ENCODE data around the gene PRRC2C.

The PRRC2C gene

DNA sequence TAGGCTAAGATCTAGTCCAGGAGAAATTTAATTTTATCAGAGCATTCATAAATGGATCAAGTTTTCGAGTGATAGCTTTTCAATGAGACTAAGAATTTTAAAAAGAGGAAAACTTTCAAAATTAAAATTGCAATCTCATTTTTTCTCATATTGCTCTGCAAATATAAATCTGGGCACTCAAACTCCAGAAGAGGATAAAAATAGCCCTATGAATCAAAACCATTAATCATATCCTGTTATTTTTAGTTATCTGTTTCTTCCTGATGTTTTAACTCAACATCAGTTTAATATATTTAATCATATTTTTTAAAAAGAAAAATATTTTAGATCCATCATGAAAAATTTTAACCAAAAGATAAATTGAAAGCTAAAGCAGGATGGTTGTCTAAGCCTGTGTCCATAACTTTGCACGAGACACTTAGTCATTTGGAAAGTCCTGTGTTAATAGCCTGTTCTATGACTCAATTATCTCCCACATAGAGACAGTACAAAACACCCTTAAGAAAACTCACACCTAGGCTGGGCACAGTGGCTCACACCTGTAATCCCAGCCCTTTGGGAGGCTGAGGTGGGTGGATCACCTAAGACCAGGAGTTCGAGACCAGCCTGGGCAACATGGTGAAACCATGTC is 17.1 kb upstream of the PRRC2C start:
- no peak for TF ChIP-seq CTCF (IDR thresholded peaks at IDR 0.05)

- no peak for TF ChIP-seq CTCF (IDR thresholded peaks at IDR 0.05)
Measured at GRCh38 chr1:171470726-171471125, 14.6 kb upstream of the PRRC2C start.

GRCh38 chr1:171472183-171472647 is 13.1 kb upstream of the PRRC2C start:
- TF ChIP-seq CTCF (IDR thresholded peaks at IDR 0.05) = no peak

DNA sequence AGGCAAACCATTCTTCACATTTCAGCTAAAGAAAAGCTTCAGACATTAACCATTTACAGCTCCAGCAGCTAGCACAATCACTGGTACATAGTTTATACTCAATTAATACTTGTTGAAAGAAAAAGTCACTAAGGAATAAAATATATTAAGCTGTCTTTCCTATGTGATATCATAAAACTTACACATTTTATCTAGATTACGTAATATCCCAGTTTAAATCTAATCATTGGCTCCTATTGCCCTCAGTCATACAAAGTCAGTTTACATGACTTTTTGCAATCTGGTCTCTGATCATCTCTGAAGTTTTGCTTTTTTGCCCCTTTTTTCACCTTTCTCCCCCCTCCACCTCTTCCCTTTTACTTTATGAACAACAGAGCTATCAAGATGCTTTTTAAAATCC is 8.5 kb upstream of the PRRC2C start:
- TF ChIP-seq CTCF (IDR thresholded peaks at IDR 0.05) = no peak

- no peak for TF ChIP-seq CTCF (IDR thresholded peaks at IDR 0.05)
Measured at GRCh38 chr1:171477804-171478203, 7.5 kb upstream of the PRRC2C start.

DNA sequence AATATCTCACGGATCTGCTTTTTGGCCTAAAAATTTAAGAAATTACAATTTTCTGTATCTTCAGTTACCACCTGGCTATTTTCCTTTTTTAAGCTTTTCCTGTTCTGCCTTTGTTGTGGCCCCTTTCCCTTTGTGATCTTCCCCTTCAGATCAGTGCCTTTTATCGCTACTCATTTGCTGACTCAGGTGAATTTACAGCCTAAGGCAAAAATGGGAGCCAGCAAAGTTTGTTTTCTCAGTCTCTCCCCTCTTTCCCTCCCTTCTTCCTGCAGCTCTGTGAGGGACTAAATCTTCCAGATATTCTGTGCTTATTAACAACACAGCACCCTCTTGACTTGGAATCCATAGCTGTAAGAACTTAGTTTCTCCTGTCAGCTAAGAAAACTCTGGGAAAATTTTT is 5.3 kb upstream of the PRRC2C start:
- TF ChIP-seq CTCF (IDR thresholded peaks at IDR 0.05) = no peak

- no peak; the same call in 1 of the 2 replicates for TF ChIP-seq CTCF (IDR thresholded peaks at IDR 0.05)
Measured at GRCh38 chr1:171484760-171485374, 463 bp upstream of the PRRC2C start.

Data from LNCAP (cell line).